HCT116 (cell line): ENCODE measurements around the gene SC5D. TPM values are rescaled to one million over a fixed set of nuclear protein-coding genes. Genes with fewer than 3 reads are reported as not detected.
A peak's percentile ranks its signal among the peaks of the same experiment; 100 is the strongest.

Experiments
- ATAC-seq: fragments of 200-7000 bp; cut with Tn5 transposase; 2 replicates; pipeline ENCODE4 v1.9.1; 2020; ENCODE audit warnings: mild to moderate bottlenecking, moderate library complexity
- BruUV-seq: library from RNA; stranded (reverse); fragments of 400-500 nt; replicated peaks from 2 replicates; lab custom pipeline; 2021; lab: Mats Ljungman, UMichigan
- CTCF ChIA-PET: fragments of 300-600 bp; sonication (Branson Sonifier 250); formaldehyde crosslinking; loops from one replicate; lab custom pipeline; 2021; ENCODE audit warnings: antibody characterized with exemption; lab: Charles Lee
- POLR2A ChIA-PET: fragments of 300-600, 350-600 bp; sonication (Branson Sonifier 250); formaldehyde crosslinking; loops from one replicate; lab custom pipeline; 2021; ENCODE audit warnings: antibody characterized with exemption; lab: Charles Lee
- RAD21 ChIA-PET, 2 experiments: fragments of 300-600 bp; sonication (Branson Sonifier 250); formaldehyde crosslinking; loops; one replicate each; lab custom pipeline; 2023; ENCODE audit warnings: low total read pairs in 2 of 2; ENCODE audit not compliant: uncharacterized antibody in 2 of 2, unreplicated experiment in 2 of 2, low non-redundant PET in 1 of 2; lab: Charles Lee
- DNase-seq: peaks from one replicate; pipeline ENCODE4 v3.0.0-alpha.2; 2010; ENCODE audit warnings: low read depth, low spot score
- H2AFZ ChIP-seq: fragments of 200-600 bp; shearing (Covaris generic), sonication (generic); 2 replicates; pipeline ENCODE4 v1.6.1; 2017; ENCODE audit warnings: low read depth, mixed run types, mixed read lengths, antibody characterized with exemption, low read length; ENCODE audit not compliant: poor library complexity, severe bottlenecking
- H3K27ac ChIP-seq: 2 replicates; pipeline ENCODE4 v1.5.1; 2012; ENCODE audit warnings: low read depth, low read length
- H3K27me3 ChIP-seq: fragments of 200-600 bp; sonication (generic); 2 replicates; pipeline ENCODE4 v1.6.1; 2016; ENCODE audit warnings: mixed run types, low read length, mixed read lengths; ENCODE audit not compliant: insufficient read depth
- H3K36me3 ChIP-seq, 2 experiments: fragments of 200-500 bp in 1 of 2; fragments of 200-600 bp in 1 of 2; sonication (Bioruptor generic) in 1 of 2; sonication (generic) in 1 of 2; 2 replicates each; pipeline versions ENCODE4 v1.5.1 to v1.6.1; 2014 to 2016; ENCODE audit warnings: low read length in 2 of 2, inconsistent platforms in 1 of 2, mixed read lengths in 1 of 2, mixed run types in 1 of 2; ENCODE audit not compliant: insufficient read depth in 2 of 2, control insufficient read depth in 1 of 2
- H3K4me1 ChIP-seq, 2 experiments: fragments of 200-600 bp in 1 of 2; sonication (generic) in 1 of 2; 2 replicates each; pipeline versions ENCODE4 v1.5.1 to v1.6.1; 2012 to 2017; ENCODE audit warnings: low read length in 2 of 2, inconsistent platforms in 1 of 2, mild to moderate bottlenecking in 1 of 2, mixed read lengths in 1 of 2, mixed run types in 1 of 2, moderate library complexity in 1 of 2; ENCODE audit not compliant: insufficient read depth in 2 of 2, control insufficient read depth in 1 of 2
- H3K4me2 ChIP-seq: fragments of 200-600 bp; sonication (generic); 2 replicates; pipeline ENCODE4 v1.6.1; 2017; ENCODE audit warnings: mixed run types, low read length, mixed read lengths
- H3K4me3 ChIP-seq, 2 experiments: fragments of 200-600 bp in 1 of 2; sonication (generic) in 1 of 2; replicated peaks in 1 of 2; 2 replicates each; pipeline ENCODE4 v1.5.1; 2011 to 2016; ENCODE audit warnings: low read length in 2 of 2, control low read depth in 1 of 2, low read depth in 1 of 2, mild to moderate bottlenecking in 1 of 2, mixed read lengths in 1 of 2, mixed run types in 1 of 2
- H3K79me2 ChIP-seq: fragments of 200-600 bp; sonication (generic); 2 replicates; pipeline ENCODE4 v1.6.1; 2017; ENCODE audit warnings: mild to moderate bottlenecking, mixed run types, low read length, moderate library complexity, mixed read lengths; ENCODE audit not compliant: insufficient read depth
- H3K9ac ChIP-seq: fragments of 200-600 bp; sonication (generic); 2 replicates; pipeline ENCODE4 v1.6.1; 2016; ENCODE audit warnings: low read length, mixed read lengths
- H3K9me2 ChIP-seq: fragments of 200-600 bp; sonication (generic), shearing (Covaris generic); 2 replicates; pipeline ENCODE4 v1.6.1; 2017; ENCODE audit warnings: mixed run types, mild to moderate bottlenecking, moderate library complexity; ENCODE audit not compliant: insufficient read depth
- H3K9me3 ChIP-seq, 2 experiments: fragments of 200-500 bp in 1 of 2; fragments of 200-600 bp in 1 of 2; sonication (Bioruptor generic) in 1 of 2; sonication (generic) in 1 of 2; 2 replicates each; pipeline ENCODE4 v1.6.1; 2014 to 2017; ENCODE audit warnings: low read length in 2 of 2, mixed read lengths in 2 of 2, inconsistent platforms in 1 of 2, low read depth in 1 of 2, mild to moderate bottlenecking in 1 of 2, mixed run types in 1 of 2, moderate library complexity in 1 of 2; ENCODE audit not compliant: control insufficient read depth in 1 of 2, insufficient read depth in 1 of 2
- H4K20me1 ChIP-seq: fragments of 200-600 bp; sonication (generic), shearing (Covaris generic); 2 replicates; pipeline ENCODE4 v1.6.1; 2017; ENCODE audit warnings: mixed run types, mild to moderate bottlenecking, moderate library complexity; ENCODE audit not compliant: insufficient read depth
- CBX3 ChIP-seq: IDR thresholded peaks from 2 replicates; pipeline ENCODE4 v1.6.1; 2012; ENCODE audit warnings: low read depth
- CEBPB ChIP-seq: IDR thresholded peaks from 2 replicates; pipeline ENCODE4 v1.6.1; 2012; ENCODE audit warnings: low read depth
- EGR1 ChIP-seq: IDR thresholded peaks from 2 replicates; pipeline ENCODE4 v1.6.1; 2012; ENCODE audit warnings: low read depth
- EZH2 ChIP-seq: fragments of 200-600 bp; sonication (generic); IDR thresholded peaks from 2 replicates; pipeline ENCODE4 v1.6.1; 2017; ENCODE audit warnings: antibody characterized with exemption, mixed run types
- EZH2phosphoT487 ChIP-seq: fragments of 200-600 bp; IDR thresholded peaks from 2 replicates; pipeline ENCODE4 v1.6.1; 2018; ENCODE audit warnings: antibody characterized with exemption, borderline replicate concordance
- FOSL1 ChIP-seq: IDR thresholded peaks from 2 replicates; pipeline ENCODE4 v1.6.1; 2012; ENCODE audit warnings: low read depth
- MAX ChIP-seq: IDR thresholded peaks from 2 replicates; pipeline ENCODE4 v1.6.1; 2012
- POLR2AphosphoS5 ChIP-seq: IDR thresholded peaks from 2 replicates; pipeline ENCODE4 v1.6.1; 2011; ENCODE audit warnings: mild to moderate bottlenecking, low read depth, low read length, moderate library complexity
- RAD21 ChIP-seq: IDR thresholded peaks from 2 replicates; pipeline ENCODE4 v1.6.1; 2012; ENCODE audit warnings: low read depth, mild to moderate bottlenecking
- SIN3A ChIP-seq: IDR thresholded peaks from 2 replicates; pipeline ENCODE4 v1.6.1; 2012; ENCODE audit warnings: low read depth
- SRF ChIP-seq: IDR thresholded peaks from 2 replicates; pipeline ENCODE4 v1.6.1; 2012; ENCODE audit warnings: low read depth
- TCF7L2 ChIP-seq: IDR thresholded peaks from 2 replicates; pipeline ENCODE4 v1.7.0; 2011; ENCODE audit warnings: borderline replicate concordance, inconsistent platforms; ENCODE audit not compliant: insufficient read depth, insufficient read length; ENCODE audit errors: extremely low read depth
- YY1 ChIP-seq: IDR thresholded peaks from 2 replicates; pipeline ENCODE4 v1.6.1; 2011; ENCODE audit warnings: low read length, low read depth, moderate library complexity, mild to moderate bottlenecking; ENCODE audit not compliant: insufficient replicate concordance; ENCODE audit errors: extremely low read depth
- ZFX ChIP-seq: fragments of 450-650 bp; IDR thresholded peaks from 2 replicates; pipeline ENCODE4 v1.6.1; 2017
- ZNF274 ChIP-seq: fragments of 200-500 bp; sonication (Bioruptor generic); IDR thresholded peaks from 2 replicates; pipeline ENCODE4 v1.6.1; 2014; ENCODE audit warnings: mild to moderate bottlenecking, low read depth, low read length, inconsistent platforms
- intact Hi-C: fragments of 100-400 bp; cut with micrococcal nuclease; formaldehyde crosslinking; loops from 2 replicates; pipeline ENCODE4 v1.10.0; 2022
- total RNA-seq: library from RNA; stranded (reverse); gene quantifications from one replicate; pipeline ENCODE4 v1.2.1, GENCODE V29; 2021; ENCODE audit not compliant: unreplicated experiment
- TF ChIP-seq, protein P1 (sequence below), 3 experiments: fragments of 200-600 bp in 1 of 3; sonication (generic) in 1 of 3; IDR thresholded peaks in 2 of 3; conservative IDR thresholded peaks in 1 of 3; 2 replicates each; pipeline ENCODE4 v1.5.1; 2012 to 2017; ENCODE audit warnings: low read depth in 2 of 3, low read length in 2 of 3, antibody characterized with exemption in 1 of 3, borderline replicate concordance in 1 of 3, control low read depth in 1 of 3, mild to moderate bottlenecking in 1 of 3, mixed read lengths in 1 of 3, mixed run types in 1 of 3, moderate library complexity in 1 of 3; ENCODE audit not compliant: insufficient read depth in 1 of 3
- TF ChIP-seq, protein P2 (sequence below): IDR thresholded peaks from 2 replicates; pipeline ENCODE4 v1.6.1; 2011; ENCODE audit warnings: mild to moderate bottlenecking, low read length, moderate library complexity; ENCODE audit not compliant: insufficient replicate concordance; ENCODE audit errors: extremely low read depth

SC5D gene
- total RNA-seq, 1 experiment from 2014 or later = 24.1 TPM

GRCh38 chr11:121293288-121293594, 670 bp downstream of the SC5D start:
- Histone ChIP-seq H3K79me2 (peaks cover 46% of the 10 kb centered on the region), H3K9me2 (no peaks in the 10 kb centered on the region), H3K27me3 (no peaks in the 10 kb centered on the region)
- intact Hi-C loops = no loop called here
- BruUV-seq = no TSS peak
- TF ChIP-seq POLR2AphosphoS5 (no peak), ZFX (no peak; the same call in 1 of the 2 replicates), TCF7L2 (no peak), ZNF274 (no peak), FOSL1 (no peak), CEBPB (no peak), YY1 (no peak), EZH2phosphoT487 (no peak), CBX3 (no peak), EZH2 (no peak), SRF (no peak), MAX (no peak), RAD21 (no peak), SIN3A (no peak), EGR1 (no peak)
- TF ChIP-seq, protein P1, sequence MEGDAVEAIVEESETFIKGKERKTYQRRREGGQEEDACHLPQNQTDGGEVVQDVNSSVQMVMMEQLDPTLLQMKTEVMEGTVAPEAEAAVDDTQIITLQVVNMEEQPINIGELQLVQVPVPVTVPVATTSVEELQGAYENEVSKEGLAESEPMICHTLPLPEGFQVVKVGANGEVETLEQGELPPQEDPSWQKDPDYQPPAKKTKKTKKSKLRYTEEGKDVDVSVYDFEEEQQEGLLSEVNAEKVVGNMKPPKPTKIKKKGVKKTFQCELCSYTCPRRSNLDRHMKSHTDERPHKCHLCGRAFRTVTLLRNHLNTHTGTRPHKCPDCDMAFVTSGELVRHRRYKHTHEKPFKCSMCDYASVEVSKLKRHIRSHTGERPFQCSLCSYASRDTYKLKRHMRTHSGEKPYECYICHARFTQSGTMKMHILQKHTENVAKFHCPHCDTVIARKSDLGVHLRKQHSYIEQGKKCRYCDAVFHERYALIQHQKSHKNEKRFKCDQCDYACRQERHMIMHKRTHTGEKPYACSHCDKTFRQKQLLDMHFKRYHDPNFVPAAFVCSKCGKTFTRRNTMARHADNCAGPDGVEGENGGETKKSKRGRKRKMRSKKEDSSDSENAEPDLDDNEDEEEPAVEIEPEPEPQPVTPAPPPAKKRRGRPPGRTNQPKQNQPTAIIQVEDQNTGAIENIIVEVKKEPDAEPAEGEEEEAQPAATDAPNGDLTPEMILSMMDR (IDR thresholded peaks at IDR 0.05 in 2 of 3, conservative IDR thresholded peaks at IDR 0.05 in 1 of 3; ENCODE audit: borderline replicate concordance in 1 of 3, insufficient read depth in 1 of 3, low read depth in 2 of 3, low read length in 2 of 3) = no peak
- TF ChIP-seq, protein P2, sequence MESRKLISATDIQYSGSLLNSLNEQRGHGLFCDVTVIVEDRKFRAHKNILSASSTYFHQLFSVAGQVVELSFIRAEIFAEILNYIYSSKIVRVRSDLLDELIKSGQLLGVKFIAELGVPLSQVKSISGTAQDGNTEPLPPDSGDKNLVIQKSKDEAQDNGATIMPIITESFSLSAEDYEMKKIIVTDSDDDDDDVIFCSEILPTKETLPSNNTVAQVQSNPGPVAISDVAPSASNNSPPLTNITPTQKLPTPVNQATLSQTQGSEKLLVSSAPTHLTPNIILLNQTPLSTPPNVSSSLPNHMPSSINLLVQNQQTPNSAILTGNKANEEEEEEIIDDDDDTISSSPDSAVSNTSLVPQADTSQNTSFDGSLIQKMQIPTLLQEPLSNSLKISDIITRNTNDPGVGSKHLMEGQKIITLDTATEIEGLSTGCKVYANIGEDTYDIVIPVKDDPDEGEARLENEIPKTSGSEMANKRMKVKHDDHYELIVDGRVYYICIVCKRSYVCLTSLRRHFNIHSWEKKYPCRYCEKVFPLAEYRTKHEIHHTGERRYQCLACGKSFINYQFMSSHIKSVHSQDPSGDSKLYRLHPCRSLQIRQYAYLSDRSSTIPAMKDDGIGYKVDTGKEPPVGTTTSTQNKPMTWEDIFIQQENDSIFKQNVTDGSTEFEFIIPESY = no peak
- TF ChIP-seq, all 23 proteins: peak for 0
- H4K20me1 ChIP-seq = no peaks in the 10 kb centered on the region
- POLR2A ChIA-PET = interaction anchor here (1.4 kb wide), 1 partner anchor 15 kb away, joined by 3 read pairs; no protein-coding TSS in a partner anchor
- H3K36me3 ChIP-seq = no peaks in the 10 kb centered on the region
- H3K27ac ChIP-seq = peak overlapping the region; percentile 69
- CTCF ChIA-PET = no interaction called here
- no peaks in the 10 kb centered on the region for H3K9me3 ChIP-seq
- no peak for ATAC-seq
- DNase-seq = no peak
- no peak overlapping the region for H2AFZ ChIP-seq
- H3K4me3 ChIP-seq = peak overlapping the region; percentile 81 to 90
- peak overlapping the region; percentile 95 for H3K4me2 ChIP-seq
- peak overlapping the region; percentile 77 for H3K9ac ChIP-seq
- peaks cover 5 to 14% of the 10 kb centered on the region in 2 experiments; a peak in 3 of 4 replicates for H3K4me1 ChIP-seq
- RAD21 ChIA-PET = no interaction called here
